Thoracic aorta (tissue), 2 donors: ENCODE results near the gene LRRIQ1. TPM values are rescaled to one million over a fixed set of nuclear protein-coding genes. Genes with fewer than 3 reads are reported as not detected.

Source experiments
- ATAC-seq: fragments of 150-250 bp; one replicate; pipeline ENCODE4 v1.8.0; 2017; ENCODE audit warnings: low read depth; ENCODE audit not compliant: insufficient number of reproducible peaks, low FRiP score
- DNase-seq: peaks from one replicate; pipeline ENCODE4 v3.0.0-alpha.2; 2020; ENCODE audit warnings: low spot score
- H3K27ac ChIP-seq, 2 donors: fragments of 200-600 bp; sonication (generic); 1 replicate in 1 of 2; 2 replicates in 1 of 2; pipeline ENCODE4 v1.5.1; 2016; ENCODE audit warnings: mild to moderate bottlenecking in 2 of 2, moderate library complexity in 2 of 2
- H3K27me3 ChIP-seq: fragments of 200-600 bp; sonication (generic); replicated peaks from 2 replicates; pipeline ENCODE4 v1.6.0; 2016; ENCODE audit warnings: mild to moderate bottlenecking; ENCODE audit not compliant: insufficient read depth
- H3K36me3 ChIP-seq: fragments of 200-600 bp; sonication (generic); one replicate; pipeline ENCODE4 v1.5.1; 2016
- H3K4me1 ChIP-seq, 2 donors: fragments of 200-600 bp; sonication (generic); 1 replicate in 1 of 2; 2 replicates in 1 of 2; pipeline versions ENCODE4 v1.5.1 to v1.6.0; 2016; ENCODE audit warnings: low read depth in 2 of 2, mild to moderate bottlenecking in 1 of 2; ENCODE audit not compliant: control insufficient read depth in 1 of 2
- H3K4me3 ChIP-seq: fragments of 200-600 bp; sonication (generic); 2 replicates; pipeline ENCODE4 v1.5.1; 2016; ENCODE audit warnings: mild to moderate bottlenecking
- H3K9me3 ChIP-seq: fragments of 200-600 bp; sonication (generic); 2 replicates; pipeline ENCODE4 v1.5.1; 2016
- CTCF ChIP-seq: fragments of 200-600 bp; sonication (generic); IDR thresholded peaks from one replicate; pipeline ENCODE4 v1.5.1; 2019; ENCODE audit warnings: antibody characterized with exemption
- total RNA-seq, 2 donors: library from RNA; depleted of rRNA; stranded (reverse); fragments of >200 nt; gene quantifications; one replicate each; pipeline versions ENCODE4 v1.1.0 to v1.2.3, GENCODE V29; 2016

The LRRIQ1 gene
- total RNA-seq, 2 donors from 2014 or later: 0.42 TPM; not detected in 1

DNA sequence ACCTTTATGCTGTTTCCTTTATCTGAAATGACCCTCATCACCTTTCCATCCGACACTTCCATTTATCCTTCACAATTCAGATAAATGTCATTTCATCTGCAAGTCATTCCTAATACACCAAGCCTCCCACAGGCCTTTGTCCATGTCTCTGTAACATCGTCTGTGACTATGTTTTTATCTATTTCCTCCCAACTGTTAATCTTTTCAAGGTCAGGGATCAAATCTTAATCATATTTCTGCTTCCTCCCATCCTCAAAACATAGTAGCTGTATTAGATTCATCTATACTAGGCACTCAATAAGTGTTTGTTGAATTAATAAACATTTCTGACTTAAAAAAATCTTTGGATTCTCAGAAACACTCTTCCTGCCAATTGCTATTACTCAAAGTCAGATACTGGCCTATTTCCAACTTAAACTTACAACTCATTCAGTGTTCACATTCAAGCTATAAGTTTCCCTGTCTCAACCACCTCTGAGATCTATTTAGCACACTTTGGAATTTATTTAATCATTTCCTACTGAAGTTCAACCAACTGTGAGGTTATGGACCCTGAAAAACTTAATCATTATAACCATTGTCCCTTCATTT, 143.6 kb downstream of the LRRIQ1 start:
- ATAC-seq: no peak
- TF ChIP-seq CTCF: no peak
- no peaks in the 10 kb centered on the region for H3K9me3 ChIP-seq
- no peaks in the 10 kb centered on the region for H3K27me3 ChIP-seq
- no peaks in the 10 kb centered on the region for H3K36me3 ChIP-seq
- H3K4me1 ChIP-seq: no peaks in the 10 kb centered on the region
- H3K27ac ChIP-seq: no peak overlapping the region
- no peak overlapping the region for H3K4me3 ChIP-seq
- DNase-seq: no peak

GRCh38 chr12:85182699-85183098, 146.5 kb downstream of the LRRIQ1 start:
- DNase-seq (no peak), ATAC-seq (no peak)
- Histone ChIP-seq H3K9me3 (no peaks in the 10 kb centered on the region), H3K27ac (no peak overlapping the region), H3K4me1 (no peaks in the 10 kb centered on the region), H3K36me3 (no peaks in the 10 kb centered on the region), H3K27me3 (no peaks in the 10 kb centered on the region), H3K4me3 (no peak overlapping the region)
- no peak for TF ChIP-seq CTCF

DNA sequence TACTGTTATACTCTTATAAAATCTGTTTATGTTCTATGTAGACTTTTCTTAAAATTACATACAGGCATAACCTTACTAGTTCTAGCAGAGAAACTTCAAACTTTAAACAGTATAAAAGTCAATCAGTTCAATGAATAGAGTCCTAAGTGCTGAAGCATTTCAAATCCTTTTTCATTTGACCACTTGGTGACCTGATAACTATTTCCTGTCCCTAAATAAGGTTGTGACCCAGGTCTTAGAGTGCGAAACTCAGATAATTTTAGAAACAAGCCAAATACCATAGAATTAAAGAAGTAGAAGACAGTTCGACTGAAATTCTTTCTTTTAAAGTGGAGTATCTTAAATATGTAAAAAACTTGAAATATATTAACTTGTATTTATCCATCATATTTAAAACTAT, 147.7 kb downstream of the LRRIQ1 start:
- Histone ChIP-seq H3K27me3 (no peaks in the 10 kb centered on the region), H3K9me3 (no peaks in the 10 kb centered on the region), H3K27ac (no peak overlapping the region), H3K36me3 (no peaks in the 10 kb centered on the region), H3K4me3 (no peak overlapping the region), H3K4me1 (no peaks in the 10 kb centered on the region)
- TF ChIP-seq CTCF: no peak
- ATAC-seq: no peak
- DNase-seq: no peak

DNA sequence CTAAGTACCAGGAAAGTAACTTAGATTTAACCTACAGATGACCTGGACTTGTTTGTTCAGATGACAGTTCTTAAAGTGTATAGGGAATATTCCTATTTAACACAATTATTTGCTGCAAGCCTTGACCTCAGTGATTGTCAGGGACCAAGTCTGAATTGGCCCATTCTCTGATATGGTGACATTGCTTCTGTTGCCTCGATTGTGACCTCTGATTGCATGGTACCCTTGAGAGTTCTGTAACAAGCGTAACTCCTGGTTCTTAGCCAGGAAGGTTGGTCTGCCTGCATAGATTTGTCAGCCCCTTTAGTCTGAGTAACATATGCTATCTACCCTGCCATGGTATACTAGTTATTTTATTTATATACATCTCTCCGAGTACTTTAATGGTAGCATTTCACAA, 150.1 kb downstream of the LRRIQ1 start:
- H3K36me3 ChIP-seq: no peaks in the 10 kb centered on the region
- TF ChIP-seq CTCF: no peak
- no peaks in the 10 kb centered on the region for H3K9me3 ChIP-seq
- H3K27ac ChIP-seq: no peak overlapping the region
- H3K4me1 ChIP-seq: no peaks in the 10 kb centered on the region
- H3K4me3 ChIP-seq: no peak overlapping the region
- no peaks in the 10 kb centered on the region for H3K27me3 ChIP-seq
- ATAC-seq: no peak
- no peak for DNase-seq

DNA sequence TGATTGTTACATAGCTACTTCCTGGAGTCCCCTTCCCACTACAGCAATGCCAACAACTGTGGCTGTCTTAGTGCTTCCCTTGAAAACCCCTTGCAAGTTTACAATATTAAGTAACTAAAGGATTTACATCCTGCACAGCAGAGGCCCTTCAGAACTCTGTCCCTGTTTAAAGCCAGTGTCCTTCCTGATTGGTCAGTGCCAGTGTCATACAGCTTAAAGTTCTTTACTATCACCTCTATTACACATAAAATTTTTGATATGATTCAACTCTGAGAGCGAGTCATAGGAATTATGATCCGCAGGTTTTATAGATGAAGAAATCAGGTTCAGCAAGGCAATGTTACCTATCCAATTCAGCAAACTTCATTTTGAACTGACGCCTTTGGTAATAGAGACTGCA, 152.5 kb downstream of the LRRIQ1 start:
- Histone ChIP-seq H3K4me1 (no peaks in the 10 kb centered on the region), H3K27me3 (no peaks in the 10 kb centered on the region), H3K4me3 (no peak overlapping the region), H3K36me3 (no peaks in the 10 kb centered on the region), H3K9me3 (no peaks in the 10 kb centered on the region), H3K27ac (no peak overlapping the region)
- DNase-seq (no peak), ATAC-seq (no peak)
- TF ChIP-seq CTCF: no peak
